Measurements from ENCODE around the gene LMO1.

- TF ChIP-seq CTCF (IDR thresholded peaks at IDR 0.05) (no peak), POLR2A (IDR thresholded peaks at IDR 0.05) (no peak)
Observed at GRCh38 chr11:8231979-8232378, 31.7 kb downstream of the LMO1 start.
